CD4-positive, alpha-beta memory T cell (primary cell): ENCODE results near the gene DIP2A. TPM values are rescaled to one million over a fixed set of nuclear protein-coding genes. Genes with fewer than 3 reads are reported as not detected.

Source experiments
- CTCF ChIA-PET: fragments of 350-600 bp; sonication (Branson Sonifier 250); formaldehyde crosslinking; loops from one replicate; lab custom pipeline; 2021; ENCODE audit warnings: inconsistent platforms; ENCODE audit not compliant: partially characterized antibody; lab: Charles Lee
- POLR2A ChIA-PET: fragments of 350-600 bp; sonication (Branson Sonifier 250); formaldehyde crosslinking; loops from one replicate; lab custom pipeline; 2021; ENCODE audit not compliant: partially characterized antibody; lab: Charles Lee
- DNase-seq, 5 donors: peaks; one replicate each; pipeline versions ENCODE4 v3.0.0 to v3.0.0-alpha.2; 2020 to 2022; ENCODE audit warnings: mixed read lengths in 1 of 5
- H3K27ac ChIP-seq: one replicate; pipeline ENCODE4 v1.7.0; 2013; ENCODE audit warnings: low read depth, low read length
- H3K27me3 ChIP-seq: 2 replicates; pipeline ENCODE4 v1.7.0; 2013; ENCODE audit warnings: mild to moderate bottlenecking, low read length, moderate library complexity; ENCODE audit not compliant: insufficient read depth
- H3K36me3 ChIP-seq: 2 replicates; pipeline ENCODE4 v1.7.0; 2013; ENCODE audit warnings: mild to moderate bottlenecking, low read length, moderate library complexity; ENCODE audit not compliant: insufficient read depth
- H3K4me1 ChIP-seq: 2 replicates; pipeline ENCODE4 v1.7.0; 2013; ENCODE audit warnings: mild to moderate bottlenecking, low read length, moderate library complexity; ENCODE audit not compliant: insufficient read depth
- H3K4me3 ChIP-seq, 2 donors: one replicate each; pipeline ENCODE4 v1.7.0; 2013; ENCODE audit warnings: low read length in 2 of 2, mild to moderate bottlenecking in 1 of 2
- H3K9me3 ChIP-seq, 2 donors: one replicate each; pipeline ENCODE4 v1.7.0; 2013; ENCODE audit warnings: low read length in 2 of 2, control low read depth in 1 of 2; ENCODE audit not compliant: control insufficient read depth in 1 of 2
- H3K27ac Mint-ChIP-seq, 7 donors: one replicate each; pipeline ENCODE4 v1.8.0; 2020 to 2021; ENCODE audit warnings: mixed read lengths in 7 of 7, mild to moderate bottlenecking in 6 of 7, inconsistent platforms in 3 of 7, moderate library complexity in 3 of 7
- H3K27me3 Mint-ChIP-seq, 2 donors: one replicate each; pipeline ENCODE4 v1.8.0; 2020 to 2021; ENCODE audit warnings: mixed read lengths in 2 of 2
- H3K36me3 Mint-ChIP-seq, 2 donors: one replicate each; pipeline ENCODE4 v1.8.0; 2020 to 2021; ENCODE audit warnings: mixed read lengths in 2 of 2, inconsistent platforms in 1 of 2, mild to moderate bottlenecking in 1 of 2
- H3K4me1 Mint-ChIP-seq, 4 donors: one replicate each; pipeline ENCODE4 v1.8.0; 2020 to 2021; ENCODE audit warnings: mixed read lengths in 4 of 4, mild to moderate bottlenecking in 1 of 4
- H3K4me3 Mint-ChIP-seq, 8 donors: one replicate each; pipeline ENCODE4 v1.8.0; 2020 to 2021; ENCODE audit warnings: mixed read lengths in 8 of 8, mild to moderate bottlenecking in 7 of 8, moderate library complexity in 6 of 8, inconsistent platforms in 3 of 8
- H3K9me3 Mint-ChIP-seq, 8 donors: one replicate each; pipeline ENCODE4 v1.8.0; 2020 to 2021; ENCODE audit warnings: mixed read lengths in 8 of 8, mild to moderate bottlenecking in 5 of 8, inconsistent platforms in 3 of 8, moderate library complexity in 1 of 8
- intact Hi-C: fragments of 100-400 bp; cut with micrococcal nuclease; formaldehyde crosslinking; loops from one replicate; pipeline ENCODE4 v1.15.1; 2023
- polyA plus RNA-seq, 2 donors: library from polyadenylated mRNA; unstranded; fragments of 300-500 nt; fragmentation: Illumina TruSeq; gene quantifications; one replicate each; pipeline ENCODE4 v1.2.3, GENCODE V29; 2021
- total RNA-seq, 2 experiments: library from RNA; stranded (reverse); gene quantifications; one replicate each; pipeline ENCODE4 v1.2.3, GENCODE V29; 2021

Gene DIP2A
- total and polyA plus RNA-seq, 4 experiments from 2014 or later, result 14.1 to 95.9 (median 56.2) TPM

DNA sequence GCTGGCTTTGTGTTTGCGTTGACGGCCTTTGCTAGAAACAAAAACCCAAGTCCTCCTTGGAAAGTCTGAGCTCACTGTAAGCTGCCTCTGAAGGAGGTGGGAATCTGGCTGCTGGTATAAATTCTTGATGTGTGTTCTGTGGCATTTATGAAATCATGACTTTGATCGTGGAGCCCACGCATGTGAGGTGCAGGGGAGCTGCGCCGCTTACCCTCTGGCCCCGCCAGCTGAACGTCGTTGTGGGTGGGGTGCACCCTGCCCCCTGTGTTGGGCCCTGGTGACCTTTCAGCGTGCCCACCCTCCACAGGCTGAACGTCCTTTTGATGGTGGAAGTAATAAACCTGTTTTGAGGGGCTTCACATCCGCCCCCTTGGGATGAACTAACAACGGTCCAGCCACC is 21.2 kb upstream of the DIP2A start:
- Histone ChIP-seq H3K27ac (no peak overlapping the region), H3K4me3 (no peak overlapping the region), H3K4me1 (no peaks in the 10 kb centered on the region), H3K27me3 (no peaks in the 10 kb centered on the region), H3K9me3 (no peaks in the 10 kb centered on the region), H3K36me3 (peaks cover 37% of the 10 kb centered on the region)
- Mint-ChIP-seq H3K4me1 (no peaks in the 10 kb centered on the region), H3K27ac (peak overlapping the region in 2 of 7 donors; percentile 25 to 29), H3K36me3 (peaks cover 35 to 52% of the 10 kb centered on the region in 2 donors), H3K9me3 (no peaks in the 10 kb centered on the region), H3K4me3 (no peak overlapping the region), H3K27me3 (no peaks in the 10 kb centered on the region)
- CTCF ChIA-PET, result no interaction called here
- intact Hi-C loops, result no loop called here
- no peak for DNase-seq
- POLR2A ChIA-PET, result no interaction called here

DNA sequence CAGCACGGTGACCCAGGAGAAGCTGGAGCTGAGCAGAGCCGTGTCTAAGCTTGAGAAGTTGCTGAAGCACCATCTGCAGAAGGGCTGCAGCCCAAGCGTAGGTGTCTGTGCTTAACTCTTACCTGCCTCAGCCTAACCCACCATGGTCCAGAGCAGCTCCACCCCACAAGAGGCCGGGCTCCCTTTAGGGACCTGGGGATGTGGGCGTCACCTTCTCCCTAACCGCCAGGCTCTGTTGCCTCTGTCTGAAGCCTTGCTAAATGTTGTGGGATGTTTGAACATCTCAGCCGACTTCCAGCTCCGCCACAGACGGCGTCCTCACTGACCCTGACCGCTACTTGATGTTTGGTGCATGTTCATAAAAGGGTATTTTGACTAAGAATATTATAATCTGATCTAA is 20.4 kb upstream of the DIP2A start:
- Mint-ChIP-seq H3K9me3 (no peaks in the 10 kb centered on the region), H3K4me1 (no peaks in the 10 kb centered on the region), H3K27ac (no peak overlapping the region), H3K4me3 (no peak overlapping the region), H3K36me3 (peaks cover 40 to 59% of the 10 kb centered on the region in 2 donors), H3K27me3 (no peaks in the 10 kb centered on the region)
- no peak for DNase-seq
- Histone ChIP-seq H3K4me3 (no peak overlapping the region), H3K9me3 (no peaks in the 10 kb centered on the region), H3K27me3 (no peaks in the 10 kb centered on the region), H3K36me3 (peaks cover 44% of the 10 kb centered on the region), H3K4me1 (no peaks in the 10 kb centered on the region), H3K27ac (no peak overlapping the region)
- intact Hi-C loops, result no loop called here
- ChIA-PET POLR2A (no interaction called here), CTCF (no interaction called here)

DNA sequence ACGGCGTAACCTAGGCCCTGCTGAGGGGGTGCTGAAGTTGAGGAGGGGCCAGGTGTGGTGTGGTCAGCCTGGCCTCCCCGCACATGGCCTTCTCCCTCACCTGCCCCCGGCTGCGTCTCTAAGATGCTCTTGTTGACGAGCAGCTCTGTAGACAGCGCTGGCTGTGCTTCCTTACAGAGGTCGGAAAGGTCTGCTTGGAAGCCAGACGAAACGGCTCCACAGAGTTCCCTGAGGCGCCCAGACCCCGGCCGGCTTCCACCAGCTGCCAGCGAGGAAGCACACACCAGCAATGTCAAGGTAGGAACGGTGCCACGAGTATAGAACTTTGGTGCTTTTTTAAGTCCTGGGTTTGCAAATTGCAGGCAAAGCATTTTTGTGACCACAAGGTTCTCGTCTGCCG is 18.8 kb upstream of the DIP2A start:
- Histone ChIP-seq H3K27ac (no peak overlapping the region), H3K27me3 (no peaks in the 10 kb centered on the region), H3K4me1 (no peaks in the 10 kb centered on the region), H3K9me3 (no peaks in the 10 kb centered on the region), H3K36me3 (peaks cover 46% of the 10 kb centered on the region), H3K4me3 (no peak overlapping the region)
- Mint-ChIP-seq H3K4me3 (no peak overlapping the region), H3K4me1 (peaks cover 0 to 6% (median 0%) of the 10 kb centered on the region in 4 donors), H3K27ac (no peak overlapping the region), H3K36me3 (peaks cover 39 to 58% of the 10 kb centered on the region in 2 donors), H3K9me3 (no peaks in the 10 kb centered on the region), H3K27me3 (no peaks in the 10 kb centered on the region)
- intact Hi-C loops, result no loop called here
- CTCF ChIA-PET, result no interaction called here
- no peak for DNase-seq
- POLR2A ChIA-PET, result no interaction called here

DNA sequence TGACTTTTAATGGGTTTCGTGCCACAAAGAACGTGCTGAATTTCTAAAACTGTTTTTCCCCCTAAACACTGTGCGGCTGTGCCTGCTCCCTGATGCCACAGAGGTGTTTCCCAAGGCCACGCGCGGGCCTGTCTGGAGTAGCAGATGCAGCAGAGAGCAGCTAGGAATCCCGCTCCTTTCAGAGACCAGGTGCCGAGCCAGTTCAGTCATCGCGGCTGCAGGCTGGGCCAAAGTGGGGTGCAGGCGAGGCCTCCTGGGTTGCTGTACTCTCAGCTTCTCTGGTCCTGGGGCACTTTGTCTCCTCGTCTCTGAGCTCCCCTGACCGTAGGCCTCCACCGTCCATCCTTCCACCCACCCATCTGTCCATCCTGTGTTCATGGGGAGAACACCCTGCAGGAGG is 17.4 kb upstream of the DIP2A start:
- Mint-ChIP-seq H3K27ac (no peak overlapping the region), H3K27me3 (no peaks in the 10 kb centered on the region), H3K36me3 (peaks cover 38 to 61% of the 10 kb centered on the region in 2 donors), H3K4me3 (no peak overlapping the region), H3K4me1 (peaks cover 0 to 6% (median 0%) of the 10 kb centered on the region in 4 donors), H3K9me3 (no peaks in the 10 kb centered on the region)
- H3K36me3 ChIP-seq, result peaks cover 41% of the 10 kb centered on the region
- no peak overlapping the region for H3K4me3 ChIP-seq
- H3K27me3 ChIP-seq, result no peaks in the 10 kb centered on the region
- ChIA-PET POLR2A (interaction anchor here (1.0 kb wide), 1 partner anchor 18 kb away, joined by 3 read pairs; no protein-coding TSS in a partner anchor), CTCF (no interaction called here)
- H3K9me3 ChIP-seq, result no peaks in the 10 kb centered on the region
- no peaks in the 10 kb centered on the region for H3K4me1 ChIP-seq
- intact Hi-C loops, result no loop called here
- H3K27ac ChIP-seq, result no peak overlapping the region
- DNase-seq, result no peak

DNA sequence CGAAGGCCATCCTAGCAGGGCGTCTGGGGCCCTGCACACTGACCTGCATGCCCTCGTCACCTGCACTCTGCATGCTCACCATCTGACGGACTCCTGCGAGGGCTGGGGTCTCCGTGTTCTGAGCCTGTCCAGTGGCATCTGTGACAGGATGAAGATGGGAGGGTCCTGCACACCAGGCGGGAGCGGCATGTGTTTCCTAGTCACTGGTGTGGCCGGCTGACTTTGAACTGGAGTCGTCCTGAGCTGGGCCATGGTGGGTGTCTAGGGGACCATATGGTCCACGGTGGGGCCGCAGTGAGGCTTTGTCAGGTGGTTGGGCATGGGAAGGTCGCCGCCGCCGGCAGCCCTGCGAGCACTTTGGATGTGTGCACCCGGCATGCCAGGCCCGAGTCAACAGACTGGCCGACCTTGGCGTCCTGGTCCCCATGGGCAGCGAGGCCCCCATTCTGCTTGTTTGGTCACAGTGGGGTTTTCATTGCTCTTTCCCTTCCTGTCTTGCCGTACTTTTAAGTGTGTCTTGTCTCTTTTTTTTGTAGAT is 16.7 kb upstream of the DIP2A start:
- Histone ChIP-seq H3K36me3 (peaks cover 35% of the 10 kb centered on the region), H3K27me3 (no peaks in the 10 kb centered on the region), H3K9me3 (no peaks in the 10 kb centered on the region), H3K4me3 (no peak overlapping the region), H3K27ac (no peak overlapping the region), H3K4me1 (no peaks in the 10 kb centered on the region)
- Mint-ChIP-seq H3K4me1 (peaks cover 0 to 6% (median 0%) of the 10 kb centered on the region in 4 donors), H3K9me3 (no peaks in the 10 kb centered on the region), H3K4me3 (no peak overlapping the region), H3K27me3 (no peaks in the 10 kb centered on the region), H3K27ac (peak overlapping the region in 1 of 7 donors; percentile 48), H3K36me3 (peaks cover 38 to 61% of the 10 kb centered on the region in 2 donors)
- intact Hi-C loops, result no loop called here
- ChIA-PET POLR2A (no interaction called here), CTCF (no interaction called here)
- no peak for DNase-seq

DNA sequence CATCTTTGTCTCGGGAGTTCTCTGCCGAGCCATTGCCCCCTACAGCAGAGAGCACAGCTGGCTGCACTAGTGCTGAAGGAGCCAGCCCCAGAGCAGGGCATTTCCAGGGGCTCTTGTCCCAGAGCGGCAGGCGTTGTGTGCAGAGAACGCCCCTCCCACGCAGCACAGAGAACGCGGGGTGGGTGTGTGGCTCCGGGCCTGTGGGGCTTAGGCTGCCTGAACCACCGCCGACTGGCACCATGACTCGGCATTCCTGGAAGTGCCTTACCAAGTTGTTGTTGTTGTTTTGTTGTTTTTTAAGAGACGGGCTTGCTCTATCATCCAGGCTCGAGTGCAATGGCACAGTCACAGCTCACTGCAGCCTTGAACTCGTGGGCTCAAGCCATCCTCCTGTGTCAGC is 15.8 kb upstream of the DIP2A start:
- DNase-seq, result no peak
- H3K9me3 Mint-ChIP-seq, result peaks cover 0 to 4% (median 0%) of the 10 kb centered on the region in 8 donors
- no peaks in the 10 kb centered on the region for H3K27me3 Mint-ChIP-seq
- no peak overlapping the region for H3K27ac ChIP-seq
- no peaks in the 10 kb centered on the region for H3K4me1 ChIP-seq
- intact Hi-C loops, result no loop called here
- no peak overlapping the region for H3K27ac Mint-ChIP-seq
- ChIA-PET POLR2A (no interaction called here), CTCF (interaction anchor here (0.7 kb wide), 1 partner anchor 116 kb away, joined by 4 read pairs; no protein-coding TSS in a partner anchor)
- no peaks in the 10 kb centered on the region for H3K27me3 ChIP-seq
- H3K4me3 Mint-ChIP-seq, result no peak overlapping the region
- no peaks in the 10 kb centered on the region for H3K9me3 ChIP-seq
- peaks cover 36 to 58% of the 10 kb centered on the region in 2 donors for H3K36me3 Mint-ChIP-seq
- H3K4me3 ChIP-seq, result no peak overlapping the region
- H3K4me1 Mint-ChIP-seq, result peaks cover 0 to 6% (median 3%) of the 10 kb centered on the region in 4 donors
- H3K36me3 ChIP-seq, result peaks cover 26% of the 10 kb centered on the region

DNA sequence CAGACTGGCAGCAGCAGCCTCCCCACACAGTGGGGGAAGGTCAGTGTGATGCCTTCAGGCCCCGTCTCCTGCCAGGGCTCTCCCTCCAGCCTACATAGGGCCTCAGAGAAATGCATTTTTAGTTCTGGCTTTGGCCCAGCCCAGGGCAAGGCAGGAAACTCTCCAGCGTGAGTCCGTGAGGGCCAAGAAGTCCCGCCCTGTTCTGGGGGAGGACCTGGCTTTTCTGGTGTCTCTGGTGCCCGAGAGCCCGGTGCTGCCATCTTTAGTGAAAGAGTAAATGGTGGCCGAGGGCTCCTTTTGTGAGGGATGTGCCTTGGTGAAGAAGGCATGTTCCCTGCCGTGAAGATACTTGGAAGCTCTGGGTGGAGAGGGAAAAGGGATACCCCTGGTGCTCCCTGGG is 14.8 kb upstream of the DIP2A start:
- H3K4me3 Mint-ChIP-seq, result no peak overlapping the region
- H3K36me3 Mint-ChIP-seq, result peaks cover 43 to 59% of the 10 kb centered on the region in 2 donors
- Histone ChIP-seq H3K4me3 (no peak overlapping the region), H3K9me3 (no peaks in the 10 kb centered on the region), H3K27me3 (no peaks in the 10 kb centered on the region), H3K27ac (no peak overlapping the region), H3K4me1 (no peaks in the 10 kb centered on the region), H3K36me3 (peaks cover 21% of the 10 kb centered on the region)
- CTCF ChIA-PET, result no interaction called here
- peak overlapping the region in 4 of 7 donors; percentile 15 to 78 (median 63) for H3K27ac Mint-ChIP-seq
- H3K27me3 Mint-ChIP-seq, result no peaks in the 10 kb centered on the region
- DNase-seq, result no peak
- peaks cover 0 to 11% (median 3%) of the 10 kb centered on the region in 4 donors for H3K4me1 Mint-ChIP-seq
- H3K9me3 Mint-ChIP-seq, result peaks cover 0 to 12% (median 8%) of the 10 kb centered on the region in 8 donors
- intact Hi-C loops, result no loop called here
- POLR2A ChIA-PET, result interaction anchor here (0.6 kb wide), 1 partner anchor 137 kb away, joined by 3 read pairs; no protein-coding TSS in a partner anchor
